Measurements from ENCODE around the gene S100A7A.

GRCh38 chr1:153428791-153429190 is 12.5 kb downstream of the S100A7A start:
- TF ChIP-seq BCL11A (IDR thresholded peaks at IDR 0.05; ENCODE audit: low read depth, low read length) (no peak), BCL3 (IDR thresholded peaks at IDR 0.05; ENCODE audit: borderline replicate concordance, insufficient read depth, low read depth, low read length, poor library complexity, severe bottlenecking) (no peak), BRCA1 (IDR thresholded peaks at IDR 0.05; ENCODE audit: low read depth, low read length) (no peak), CTCF (IDR thresholded peaks at IDR 0.05 in 2 of 3, conservative IDR thresholded peaks at IDR 0.05 in 1 of 3; ENCODE audit: control insufficient read depth in 2 of 3, extremely low read depth in 1 of 3, insufficient read depth in 1 of 3, low read depth in 3 of 3, low read length in 3 of 3) (no peak), ZBED1 (IDR thresholded peaks at IDR 0.05; ENCODE audit: borderline replicate concordance) (no peak), IKZF1 (conservative IDR thresholded peaks at IDR 0.05) (no peak), PKNOX1 (IDR thresholded peaks at IDR 0.05) (no peak), MAX (IDR thresholded peaks at IDR 0.05; ENCODE audit: low read depth, low read length) (no peak), POLR2AphosphoS5 (IDR thresholded peaks at IDR 0.05; ENCODE audit: low read length) (no peak), FOXM1 (IDR thresholded peaks at IDR 0.05; ENCODE audit: low read depth, low read length) (no peak), JUND (IDR thresholded peaks at IDR 0.05; ENCODE audit: low read depth, low read length) (no peak), RELA (IDR thresholded peaks at IDR 0.05; ENCODE audit: borderline replicate concordance, partially characterized antibody) (no peak), ZZZ3 (IDR thresholded peaks at IDR 0.05; ENCODE audit: control insufficient read depth, insufficient read length, low read depth) (no peak)

Measured in GM12878 (cell line).